PC-9 (cell line): ENCODE measurements around the gene MED13L.

Source experiments
- CTCF ChIP-seq: fragments of 200-600 bp; sonication (generic); conservative IDR thresholded peaks from 2 replicates; pipeline ENCODE4 v1.6.1; 2017; ENCODE audit warnings: mixed run types, antibody characterized with exemption, mild to moderate bottlenecking, moderate library complexity
- EZH2 ChIP-seq: fragments of 200-600 bp; sonication (generic); IDR thresholded peaks from 2 replicates; pipeline ENCODE4 v1.8.0; 2017; ENCODE audit warnings: antibody characterized with exemption, low read depth

- TF ChIP-seq CTCF (no peak), EZH2 (no peak)
Observed at GRCh38 chr12:116106870-116107269, 170.6 kb downstream of the MED13L start.
